Parathyroid adenoma (tissue), 2 donors: Measurements from ENCODE around the gene KANSL1.

ENCODE experiments used
- H2AFZ ChIP-seq: fragments of 300-600 bp; sonication (generic); one replicate; pipeline ENCODE4 v1.7.0; 2017; ENCODE audit warnings: antibody characterized with exemption, mild to moderate bottlenecking
- H3K27ac ChIP-seq: fragments of 300-600 bp; sonication (generic); one replicate; pipeline ENCODE4 v1.7.0; 2017
- H3K27me3 ChIP-seq: fragments of 300-600 bp; sonication (generic); one replicate; pipeline ENCODE4 v1.7.0; 2017; ENCODE audit warnings: low read length; ENCODE audit not compliant: control insufficient read depth, insufficient read depth
- H3K36me3 ChIP-seq: fragments of 300-600 bp; sonication (generic); one replicate; pipeline ENCODE4 v1.7.0; 2017; ENCODE audit warnings: low read length; ENCODE audit not compliant: control insufficient read depth, insufficient read depth
- H3K4me1 ChIP-seq: fragments of 300-600 bp; sonication (generic); one replicate; pipeline ENCODE4 v1.7.0; 2017; ENCODE audit warnings: control low read depth
- H3K4me2 ChIP-seq: fragments of 300-600 bp; sonication (generic); one replicate; pipeline ENCODE4 v1.7.0; 2017; ENCODE audit warnings: low read length
- H3K4me3 ChIP-seq: fragments of 300-600 bp; sonication (generic); one replicate; pipeline ENCODE4 v1.7.0; 2017; ENCODE audit warnings: low read depth, low read length
- H3K79me2 ChIP-seq: fragments of 300-600 bp; sonication (generic); one replicate; pipeline ENCODE4 v1.7.0; 2017; ENCODE audit warnings: control low read depth
- H3K9ac ChIP-seq: fragments of 300-600 bp; sonication (generic); one replicate; pipeline ENCODE4 v1.7.0; 2017; ENCODE audit warnings: mild to moderate bottlenecking
- H3K9me3 ChIP-seq: fragments of 300-600 bp; sonication (generic); one replicate; pipeline ENCODE4 v1.7.0; 2017; ENCODE audit warnings: low read length; ENCODE audit not compliant: control insufficient read depth
- CTCF ChIP-seq: fragments of 300-600 bp; sonication (generic); IDR thresholded peaks from one replicate; pipeline ENCODE4 v1.7.0; 2017; ENCODE audit warnings: antibody characterized with exemption, mild to moderate bottlenecking
- donor health status: primary hyperparathyroidism.

Gene KANSL1

GRCh38 chr17:46110219-46110618 lies 83.0 kb downstream of the KANSL1 start:
- peaks cover 77% of the 10 kb centered on the region for H3K79me2 ChIP-seq
- no peak overlapping the region for H2AFZ ChIP-seq
- H3K9ac ChIP-seq = no peak overlapping the region
- no peak for TF ChIP-seq CTCF
- no peaks in the 10 kb centered on the region for H3K36me3 ChIP-seq
- no peak overlapping the region for H3K27ac ChIP-seq
- H3K9me3 ChIP-seq = no peaks in the 10 kb centered on the region
- H3K4me1 ChIP-seq = peaks cover 39% of the 10 kb centered on the region
- no peak overlapping the region for H3K4me2 ChIP-seq
- no peak overlapping the region for H3K4me3 ChIP-seq
- H3K27me3 ChIP-seq = no peaks in the 10 kb centered on the region

- H3K4me1 ChIP-seq = peaks cover 39% of the 10 kb centered on the region
Measured at GRCh38 chr17:46109603-46110189, 83.5 kb downstream of the KANSL1 start.

GRCh38 chr17:46108550-46109110 lies 84.6 kb downstream of the KANSL1 start:
- Histone ChIP-seq H3K27ac (peak overlapping the region; percentile 27), H2AFZ (no peak overlapping the region), H3K36me3 (no peaks in the 10 kb centered on the region), H3K9ac (no peak overlapping the region), H3K4me1 (peaks cover 39% of the 10 kb centered on the region), H3K4me3 (no peak overlapping the region), H3K9me3 (no peaks in the 10 kb centered on the region), H3K4me2 (no peak overlapping the region), H3K27me3 (no peaks in the 10 kb centered on the region), H3K79me2 (peaks cover 74% of the 10 kb centered on the region)
- no peak for TF ChIP-seq CTCF

More at GRCh38 chr17:46109603-46110189, 83.5 kb downstream of the KANSL1 start:
- Histone ChIP-seq H3K9ac (no peak overlapping the region), H3K9me3 (no peaks in the 10 kb centered on the region), H3K4me3 (no peak overlapping the region), H3K27me3 (no peaks in the 10 kb centered on the region), H2AFZ (no peak overlapping the region), H3K79me2 (peaks cover 76% of the 10 kb centered on the region), H3K36me3 (no peaks in the 10 kb centered on the region), H3K27ac (no peak overlapping the region), H3K4me2 (no peak overlapping the region)
- no peak for TF ChIP-seq CTCF

- Histone ChIP-seq H3K27ac (peak overlapping the region; percentile 27), H3K4me1 (peaks cover 39% of the 10 kb centered on the region), H3K4me3 (no peak overlapping the region), H3K9ac (no peak overlapping the region), H3K9me3 (no peaks in the 10 kb centered on the region), H2AFZ (no peak overlapping the region), H3K79me2 (peaks cover 70% of the 10 kb centered on the region), H3K27me3 (no peaks in the 10 kb centered on the region), H3K4me2 (no peak overlapping the region), H3K36me3 (no peaks in the 10 kb centered on the region)
- TF ChIP-seq CTCF = no peak
Measured at GRCh38 chr17:46108120-46108519, 85.1 kb downstream of the KANSL1 start.
